GM12878 (cell line): ENCODE data around the gene MGAT5. TPM values are rescaled to one million over a fixed set of nuclear protein-coding genes. Genes with fewer than 3 reads are reported as not detected.

Source experiments
- ATAC-seq: fragments of 200-7000 bp; cut with Tn5 transposase; 3 replicates; pipeline ENCODE4 v1.9.1; 2020; ENCODE audit warnings: mild to moderate bottlenecking, moderate library complexity
- BruUV-seq: library from RNA; stranded (reverse); fragments of 400-500 nt; replicated peaks from 2 replicates; lab custom pipeline; 2021; lab: Mats Ljungman, UMichigan
- CTCF ChIA-PET: fragments of 300-600 bp; sonication (Branson Sonifier 250); formaldehyde crosslinking; extraction: SDS; loops from one replicate; lab custom pipeline; 2021; ENCODE audit warnings: inconsistent platforms; lab: Yijun Ruan, JAX
- POLR2A ChIA-PET: fragments of 350-600 bp; formaldehyde crosslinking; extraction: SDS; loops from one replicate; lab custom pipeline; 2021; ENCODE audit warnings: inconsistent platforms; lab: Charles Lee
- RAD21 ChIA-PET: fragments of 300-600 bp; sonication (Branson Sonifier 250); formaldehyde crosslinking; loops from one replicate; lab custom pipeline; 2023; ENCODE audit warnings: antibody characterized with exemption; ENCODE audit not compliant: unreplicated experiment; lab: Charles Lee
- SMC1A ChIA-PET: fragments of 300-600 bp; sonication (Branson Sonifier 250); formaldehyde crosslinking; loops from one replicate; lab custom pipeline; 2023; ENCODE audit not compliant: unreplicated experiment, uncharacterized antibody; lab: Charles Lee
- DNase-seq: peaks from one replicate; pipeline ENCODE4 v3.0.0-alpha.2; 2011; ENCODE audit warnings: low read depth, low spot score
- FAIRE-seq: peaks from 3 replicates; lab custom pipeline; 2011; peaks lifted over from hg19 to GRCh38; lab: Jason Lieb, UNC
- H2AFZ ChIP-seq: 2 replicates; pipeline ENCODE4 v1.6.0; 2011; ENCODE audit warnings: low read depth, low read length, control low read depth; ENCODE audit not compliant: control insufficient read depth
- H3K27ac ChIP-seq: 2 replicates; pipeline ENCODE4 v1.5.1; 2011; ENCODE audit warnings: control low read depth; ENCODE audit not compliant: control insufficient read depth, insufficient read depth
- H3K27me3 ChIP-seq, 2 experiments: replicated peaks in 1 of 2; 2 replicates each; pipeline versions ENCODE4 v1.6.0 to v1.6.1; 2011; ENCODE audit warnings: low read length in 1 of 2; ENCODE audit not compliant: control insufficient read depth in 2 of 2, insufficient read depth in 2 of 2
- H3K36me3 ChIP-seq, 2 experiments: 2 replicates each; pipeline ENCODE4 v1.5.1; 2011; ENCODE audit warnings: low read length in 1 of 2; ENCODE audit not compliant: control insufficient read depth in 2 of 2, insufficient read depth in 2 of 2
- H3K4me1 ChIP-seq: 2 replicates; pipeline ENCODE4 v1.6.1; 2011; ENCODE audit warnings: mild to moderate bottlenecking, low read length, moderate library complexity, mixed read lengths; ENCODE audit not compliant: control insufficient read depth, insufficient read depth
- H3K4me2 ChIP-seq: 2 replicates; pipeline ENCODE4 v1.6.0; 2011; ENCODE audit warnings: control low read depth; ENCODE audit not compliant: control insufficient read depth, insufficient read depth
- H3K4me3 ChIP-seq: fragments of 200-600 bp; sonication (generic); 2 replicates; pipeline ENCODE4 v1.5.1; 2016
- H3K79me2 ChIP-seq: 2 replicates; pipeline ENCODE4 v1.6.0; 2011; ENCODE audit warnings: low read length; ENCODE audit not compliant: control insufficient read depth, insufficient read depth
- H3K9ac ChIP-seq: 2 replicates; pipeline ENCODE4 v1.8.0; 2011; ENCODE audit warnings: low read length, control low read depth, mixed read lengths; ENCODE audit not compliant: control insufficient read depth, insufficient read depth
- H3K9me3 ChIP-seq: replicated peaks from 3 replicates; pipeline ENCODE4 v1.5.1; 2011; ENCODE audit warnings: mild to moderate bottlenecking, low read length; ENCODE audit not compliant: control insufficient read depth, insufficient read depth
- H4K20me1 ChIP-seq: 2 replicates; pipeline ENCODE4 v1.6.0; 2011; ENCODE audit not compliant: control insufficient read depth, insufficient read depth
- WGBS: methylation state at CpG from one replicate; pipeline ENCODE4 v1.1.6; 2016; ENCODE audit warnings: low lambda C conversion rate; ENCODE audit not compliant: insufficient replicate concordance, insufficient coverage; ENCODE audit errors: missing lambda C conversion rate; 5-methylcytosine and 5-hydroxymethylcytosine counted together
- in situ Hi-C: fragments of 300-500 bp; cut with MboI; formaldehyde crosslinking; loops from 9 replicates; pipeline ENCODE4 v1.14.3; 2018; ENCODE audit warnings: mixed read lengths
- intact Hi-C: fragments of 100-400 bp; cut with micrococcal nuclease; formaldehyde crosslinking; loops from one replicate; pipeline ENCODE4 v1.14.2; 2022; ENCODE audit not compliant: unreplicated experiment
- polyA plus RNA-seq, 11 experiments: library from polyadenylated mRNA; depleted of rRNA in 4 of 11; unstranded in 6 of 11; stranded (reverse) in 5 of 11; fragments of >200 nt; fragmentation: Nextera tagmentation in 4 of 11; fragmentation: Illumina TruSeq in 1 of 11; extraction: Ambion mirVana in 4 of 11; extraction: Trizol in 1 of 11; gene quantifications; 1 replicate in 1 of 11; 2 replicates in 10 of 11; pipeline versions ENCODE4 v1.2.1 to v1.2.3, GENCODE V29; 2011 to 2016; ENCODE audit warnings: inconsistent platforms in 2 of 11, missing spikeins in 2 of 11, low read depth in 1 of 11
- total RNA-seq, 4 experiments: library from RNA; depleted of rRNA in 3 of 4; stranded (reverse); fragments of >200 nt in 3 of 4; fragmentation: Illumina TruSeq in 1 of 4; extraction: Trizol in 1 of 4; gene quantifications; 2 replicates each; pipeline versions ENCODE4 v1.2.1 to v1.2.3, GENCODE V29; 2013 to 2021
- TF ChIP-seq, protein P1 (sequence below): fragments of 450-650 bp; IDR thresholded peaks from 2 replicates; pipeline ENCODE4 v1.6.1; 2017; ENCODE audit warnings: mild to moderate bottlenecking
- TF ChIP-seq, protein P2 (sequence below): fragments of 450-650 bp; IDR thresholded peaks from 2 replicates; pipeline ENCODE4 v1.6.1; 2014; ENCODE audit warnings: mild to moderate bottlenecking
- TF ChIP-seq, protein P3 (sequence below): fragments of 450-650 bp; IDR thresholded peaks from 2 replicates; pipeline ENCODE4 v1.6.1; 2017; ENCODE audit warnings: mild to moderate bottlenecking, moderate library complexity
- TF ChIP-seq, protein P4 (sequence below): fragments of 450-650 bp; IDR thresholded peaks from 2 replicates; pipeline ENCODE4 v1.6.1; 2017; ENCODE audit warnings: mild to moderate bottlenecking, moderate library complexity

MGAT5 gene
- total and polyA plus RNA-seq, 10 of the 15 experiments (the other 5 are each of a cell fraction or from before 2014, with no cell fraction given): 4.9 to 104 (median 36.2) TPM

DNA sequence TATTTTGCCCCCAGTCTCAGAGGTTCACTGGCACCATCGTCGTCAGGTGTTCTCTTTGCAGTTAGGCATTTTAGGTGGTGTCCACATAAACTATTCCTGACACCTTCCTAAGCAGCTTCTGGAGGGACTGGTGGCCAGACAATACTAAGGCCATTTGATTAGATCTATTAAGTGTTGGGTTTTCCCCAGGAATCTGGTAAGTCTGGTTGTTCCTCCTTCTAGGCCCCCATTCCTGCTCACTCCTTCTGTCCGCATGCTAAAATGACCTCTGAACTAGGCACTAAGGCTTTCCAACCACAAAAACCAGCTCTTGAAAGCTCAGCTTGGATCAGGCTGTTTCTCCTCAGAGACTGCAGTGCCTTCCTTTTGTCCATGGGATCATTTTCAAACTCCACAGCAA is 100.7 kb downstream of the MGAT5 start (continued):
- TF ChIP-seq, protein P1, sequence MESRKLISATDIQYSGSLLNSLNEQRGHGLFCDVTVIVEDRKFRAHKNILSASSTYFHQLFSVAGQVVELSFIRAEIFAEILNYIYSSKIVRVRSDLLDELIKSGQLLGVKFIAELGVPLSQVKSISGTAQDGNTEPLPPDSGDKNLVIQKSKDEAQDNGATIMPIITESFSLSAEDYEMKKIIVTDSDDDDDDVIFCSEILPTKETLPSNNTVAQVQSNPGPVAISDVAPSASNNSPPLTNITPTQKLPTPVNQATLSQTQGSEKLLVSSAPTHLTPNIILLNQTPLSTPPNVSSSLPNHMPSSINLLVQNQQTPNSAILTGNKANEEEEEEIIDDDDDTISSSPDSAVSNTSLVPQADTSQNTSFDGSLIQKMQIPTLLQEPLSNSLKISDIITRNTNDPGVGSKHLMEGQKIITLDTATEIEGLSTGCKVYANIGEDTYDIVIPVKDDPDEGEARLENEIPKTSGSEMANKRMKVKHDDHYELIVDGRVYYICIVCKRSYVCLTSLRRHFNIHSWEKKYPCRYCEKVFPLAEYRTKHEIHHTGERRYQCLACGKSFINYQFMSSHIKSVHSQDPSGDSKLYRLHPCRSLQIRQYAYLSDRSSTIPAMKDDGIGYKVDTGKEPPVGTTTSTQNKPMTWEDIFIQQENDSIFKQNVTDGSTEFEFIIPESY: no peak

DNA sequence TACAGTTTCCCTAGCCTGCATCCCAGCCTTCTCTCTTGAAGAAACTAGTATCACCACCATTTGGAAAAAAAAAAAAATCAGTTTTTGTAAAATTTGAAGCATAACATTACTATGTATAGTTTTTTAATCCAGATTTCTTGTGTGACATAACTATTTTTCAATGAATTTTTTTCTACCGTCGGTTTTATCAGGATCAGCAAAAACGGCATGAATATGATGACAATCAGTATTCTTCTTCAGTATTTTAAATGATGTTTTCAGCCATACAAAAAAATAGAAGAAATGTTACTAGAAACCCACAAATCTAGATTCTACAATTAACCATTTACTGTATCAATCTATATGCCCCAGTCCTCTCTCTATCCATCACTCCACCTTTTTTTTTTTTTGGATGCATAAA is 103.9 kb downstream of the MGAT5 start:
- CTCF ChIA-PET: interaction anchor here (0.8 kb wide), 1 partner anchor 54 kb away, joined by 3 read pairs; no protein-coding TSS in a partner anchor
- no TSS peak for BruUV-seq
- WGBS: 100% methylated on average over 3 of the region's 3 CpGs
- Histone ChIP-seq H3K9ac (no peak overlapping the region), H3K4me1 (no peaks in the 10 kb centered on the region), H3K36me3 (peaks cover 8 to 36% of the 10 kb centered on the region in 2 experiments), H3K9me3 (no peaks in the 10 kb centered on the region), H3K79me2 (no peaks in the 10 kb centered on the region), H2AFZ (no peak overlapping the region), H3K4me2 (no peak overlapping the region), H3K4me3 (no peak overlapping the region), H3K27ac (no peak overlapping the region), H4K20me1 (no peaks in the 10 kb centered on the region), H3K27me3 (no peaks in the 10 kb centered on the region)
- TF ChIP-seq, protein P2, sequence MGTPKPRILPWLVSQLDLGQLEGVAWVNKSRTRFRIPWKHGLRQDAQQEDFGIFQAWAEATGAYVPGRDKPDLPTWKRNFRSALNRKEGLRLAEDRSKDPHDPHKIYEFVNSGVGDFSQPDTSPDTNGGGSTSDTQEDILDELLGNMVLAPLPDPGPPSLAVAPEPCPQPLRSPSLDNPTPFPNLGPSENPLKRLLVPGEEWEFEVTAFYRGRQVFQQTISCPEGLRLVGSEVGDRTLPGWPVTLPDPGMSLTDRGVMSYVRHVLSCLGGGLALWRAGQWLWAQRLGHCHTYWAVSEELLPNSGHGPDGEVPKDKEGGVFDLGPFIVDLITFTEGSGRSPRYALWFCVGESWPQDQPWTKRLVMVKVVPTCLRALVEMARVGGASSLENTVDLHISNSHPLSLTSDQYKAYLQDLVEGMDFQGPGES: no peak
- TF ChIP-seq, protein P3, sequence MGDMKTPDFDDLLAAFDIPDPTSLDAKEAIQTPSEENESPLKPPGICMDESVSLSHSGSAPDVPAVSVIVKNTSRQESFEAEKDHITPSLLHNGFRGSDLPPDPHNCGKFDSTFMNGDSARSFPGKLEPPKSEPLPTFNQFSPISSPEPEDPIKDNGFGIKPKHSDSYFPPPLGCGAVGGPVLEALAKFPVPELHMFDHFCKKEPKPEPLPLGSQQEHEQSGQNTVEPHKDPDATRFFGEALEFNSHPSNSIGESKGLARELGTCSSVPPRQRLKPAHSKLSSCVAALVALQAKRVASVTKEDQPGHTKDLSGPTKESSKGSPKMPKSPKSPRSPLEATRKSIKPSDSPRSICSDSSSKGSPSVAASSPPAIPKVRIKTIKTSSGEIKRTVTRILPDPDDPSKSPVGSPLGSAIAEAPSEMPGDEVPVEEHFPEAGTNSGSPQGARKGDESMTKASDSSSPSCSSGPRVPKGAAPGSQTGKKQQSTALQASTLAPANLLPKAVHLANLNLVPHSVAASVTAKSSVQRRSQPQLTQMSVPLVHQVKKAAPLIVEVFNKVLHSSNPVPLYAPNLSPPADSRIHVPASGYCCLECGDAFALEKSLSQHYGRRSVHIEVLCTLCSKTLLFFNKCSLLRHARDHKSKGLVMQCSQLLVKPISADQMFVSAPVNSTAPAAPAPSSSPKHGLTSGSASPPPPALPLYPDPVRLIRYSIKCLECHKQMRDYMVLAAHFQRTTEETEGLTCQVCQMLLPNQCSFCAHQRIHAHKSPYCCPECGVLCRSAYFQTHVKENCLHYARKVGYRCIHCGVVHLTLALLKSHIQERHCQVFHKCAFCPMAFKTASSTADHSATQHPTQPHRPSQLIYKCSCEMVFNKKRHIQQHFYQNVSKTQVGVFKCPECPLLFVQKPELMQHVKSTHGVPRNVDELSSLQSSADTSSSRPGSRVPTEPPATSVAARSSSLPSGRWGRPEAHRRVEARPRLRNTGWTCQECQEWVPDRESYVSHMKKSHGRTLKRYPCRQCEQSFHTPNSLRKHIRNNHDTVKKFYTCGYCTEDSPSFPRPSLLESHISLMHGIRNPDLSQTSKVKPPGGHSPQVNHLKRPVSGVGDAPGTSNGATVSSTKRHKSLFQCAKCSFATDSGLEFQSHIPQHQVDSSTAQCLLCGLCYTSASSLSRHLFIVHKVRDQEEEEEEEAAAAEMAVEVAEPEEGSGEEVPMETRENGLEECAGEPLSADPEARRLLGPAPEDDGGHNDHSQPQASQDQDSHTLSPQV: no peak
- TF ChIP-seq, protein P4, sequence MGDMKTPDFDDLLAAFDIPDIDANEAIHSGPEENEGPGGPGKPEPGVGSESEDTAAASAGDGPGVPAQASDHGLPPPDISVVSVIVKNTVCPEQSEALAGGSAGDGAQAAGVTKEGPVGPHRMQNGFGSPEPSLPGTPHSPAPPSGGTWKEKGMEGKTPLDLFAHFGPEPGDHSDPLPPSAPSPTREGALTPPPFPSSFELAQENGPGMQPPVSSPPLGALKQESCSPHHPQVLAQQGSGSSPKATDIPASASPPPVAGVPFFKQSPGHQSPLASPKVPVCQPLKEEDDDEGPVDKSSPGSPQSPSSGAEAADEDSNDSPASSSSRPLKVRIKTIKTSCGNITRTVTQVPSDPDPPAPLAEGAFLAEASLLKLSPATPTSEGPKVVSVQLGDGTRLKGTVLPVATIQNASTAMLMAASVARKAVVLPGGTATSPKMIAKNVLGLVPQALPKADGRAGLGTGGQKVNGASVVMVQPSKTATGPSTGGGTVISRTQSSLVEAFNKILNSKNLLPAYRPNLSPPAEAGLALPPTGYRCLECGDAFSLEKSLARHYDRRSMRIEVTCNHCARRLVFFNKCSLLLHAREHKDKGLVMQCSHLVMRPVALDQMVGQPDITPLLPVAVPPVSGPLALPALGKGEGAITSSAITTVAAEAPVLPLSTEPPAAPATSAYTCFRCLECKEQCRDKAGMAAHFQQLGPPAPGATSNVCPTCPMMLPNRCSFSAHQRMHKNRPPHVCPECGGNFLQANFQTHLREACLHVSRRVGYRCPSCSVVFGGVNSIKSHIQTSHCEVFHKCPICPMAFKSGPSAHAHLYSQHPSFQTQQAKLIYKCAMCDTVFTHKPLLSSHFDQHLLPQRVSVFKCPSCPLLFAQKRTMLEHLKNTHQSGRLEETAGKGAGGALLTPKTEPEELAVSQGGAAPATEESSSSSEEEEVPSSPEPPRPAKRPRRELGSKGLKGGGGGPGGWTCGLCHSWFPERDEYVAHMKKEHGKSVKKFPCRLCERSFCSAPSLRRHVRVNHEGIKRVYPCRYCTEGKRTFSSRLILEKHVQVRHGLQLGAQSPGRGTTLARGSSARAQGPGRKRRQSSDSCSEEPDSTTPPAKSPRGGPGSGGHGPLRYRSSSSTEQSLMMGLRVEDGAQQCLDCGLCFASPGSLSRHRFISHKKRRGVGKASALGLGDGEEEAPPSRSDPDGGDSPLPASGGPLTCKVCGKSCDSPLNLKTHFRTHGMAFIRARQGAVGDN: no peak
- SMC1A ChIA-PET: no interaction called here
- no peak for DNase-seq
- no peak for FAIRE-seq
- in situ Hi-C loops: no loop called here
- intact Hi-C loops: no loop called here
- ATAC-seq: no peak
- POLR2A ChIA-PET: no interaction called here
- RAD21 ChIA-PET: no interaction called here
